ENCODE results near the gene ARGLU1. TPM values are rescaled to one million over a fixed set of nuclear protein-coding genes. Genes with fewer than 3 reads are reported as not detected.

The ARGLU1 gene
- total RNA-seq, 1 donor from 2014 or later = 43.0 TPM

GRCh38 chr13:106597186-106597585, 29.2 kb upstream of the ARGLU1 start:
- TF ChIP-seq CTCF (conservative IDR thresholded peaks at IDR 0.05; ENCODE audit: low read depth, low read length) = no peak
- H3K4me3 ChIP-seq (ENCODE audit: low read depth, low read length) = no peak overlapping the region
- DNase-seq (ENCODE audit: low read depth) = no peak

DNA sequence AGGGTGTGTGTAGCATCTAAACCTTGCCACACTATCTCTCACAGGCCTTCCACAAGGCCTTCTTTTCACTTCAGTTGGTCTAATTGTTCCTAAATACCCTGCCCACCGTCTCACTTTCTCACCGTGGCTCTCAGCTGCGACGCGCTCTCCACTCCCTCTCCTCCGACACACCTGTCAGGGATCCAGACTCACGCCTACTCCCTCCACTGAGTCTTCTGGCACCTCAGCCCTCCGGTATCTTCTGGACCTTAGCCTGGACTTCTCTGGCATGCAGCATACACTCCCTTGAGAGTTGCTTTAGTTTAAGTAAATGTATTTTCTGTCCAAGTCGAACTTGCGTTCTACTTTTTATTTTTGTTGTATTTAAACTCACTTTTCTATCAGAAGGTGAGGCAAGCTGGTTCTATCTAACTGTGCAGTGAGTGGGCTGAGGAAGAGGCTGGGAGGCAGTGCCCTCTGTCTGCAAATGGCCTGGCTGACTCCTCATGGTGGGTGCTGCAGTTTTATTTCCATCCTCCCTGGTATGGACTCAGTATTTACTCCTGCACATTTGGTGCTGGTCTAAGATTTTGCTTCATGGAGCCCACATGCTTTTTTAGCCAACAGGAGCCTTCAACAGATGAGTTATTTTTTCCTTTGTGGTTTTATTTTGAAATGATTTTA, 28.5 kb upstream of the ARGLU1 start:
- DNase-seq (ENCODE audit: low read depth) = no peak
- TF ChIP-seq CTCF (conservative IDR thresholded peaks at IDR 0.05; ENCODE audit: low read depth, low read length) = no peak
- no peak overlapping the region for H3K4me3 ChIP-seq (ENCODE audit: low read depth, low read length)

DNA sequence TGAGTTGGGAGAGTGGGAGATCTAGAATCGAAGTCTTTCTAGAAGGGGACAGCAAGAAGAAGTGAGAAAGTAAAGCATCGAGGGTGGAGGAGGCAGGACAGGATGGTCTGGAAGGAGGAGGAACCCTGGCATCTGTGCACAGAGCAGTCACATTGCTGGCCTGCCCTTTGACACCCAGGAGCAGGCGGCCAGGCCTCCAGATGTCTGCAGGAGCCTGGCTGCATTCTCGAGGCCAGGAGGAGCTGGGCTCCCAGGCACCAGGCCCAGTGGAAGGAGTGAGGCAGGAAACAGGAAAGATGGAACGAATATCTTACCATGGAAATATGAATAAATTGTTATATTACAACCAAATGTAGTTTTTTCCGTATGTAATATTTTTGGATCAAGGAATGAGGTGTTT, 27.7 kb upstream of the ARGLU1 start:
- no peak overlapping the region for H3K4me3 ChIP-seq (ENCODE audit: low read depth, low read length)

GRCh38 chr13:106594980-106595379, 27.0 kb upstream of the ARGLU1 start:
- H3K4me3 ChIP-seq (ENCODE audit: low read depth, low read length) = no peak overlapping the region
- no peak for TF ChIP-seq CTCF (conservative IDR thresholded peaks at IDR 0.05; ENCODE audit: low read depth, low read length)
- no peak for DNase-seq (ENCODE audit: low read depth)

More for the DNA sequence above, 27.7 kb upstream of the ARGLU1 start:
- no peak for TF ChIP-seq CTCF (conservative IDR thresholded peaks at IDR 0.05; ENCODE audit: low read depth, low read length)
- DNase-seq (ENCODE audit: low read depth) = no peak

- DNase-seq (ENCODE audit: low read depth) = no peak
- H3K4me3 ChIP-seq (ENCODE audit: low read depth, low read length) = no peak overlapping the region
- no peak for TF ChIP-seq CTCF (conservative IDR thresholded peaks at IDR 0.05; ENCODE audit: low read depth, low read length)
Measured at GRCh38 chr13:106593132-106593531, 25.2 kb upstream of the ARGLU1 start.

DNA sequence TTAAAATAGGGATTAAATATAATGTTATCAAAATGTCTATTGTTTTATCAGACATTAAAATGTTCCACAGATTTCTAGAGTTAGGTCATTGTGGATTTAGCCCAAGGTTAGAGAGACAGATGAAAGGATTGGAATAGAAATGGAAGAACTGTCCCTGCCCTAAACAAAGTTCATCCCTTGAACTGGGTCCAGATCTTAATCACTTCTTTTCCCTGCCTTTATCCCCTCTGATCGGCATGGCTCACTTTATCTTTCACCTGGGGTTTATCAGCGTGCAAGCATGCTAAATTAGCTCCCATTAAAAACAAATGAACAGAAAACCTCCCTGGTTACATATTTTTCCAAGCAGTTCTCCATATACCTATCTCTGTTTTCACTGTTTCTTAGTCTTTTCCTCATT, 23.4 kb upstream of the ARGLU1 start:
- TF ChIP-seq CTCF (conservative IDR thresholded peaks at IDR 0.05; ENCODE audit: low read depth, low read length) = no peak
- DNase-seq (ENCODE audit: low read depth) = no peak
- no peak overlapping the region for H3K4me3 ChIP-seq (ENCODE audit: low read depth, low read length)

- TF ChIP-seq CTCF (conservative IDR thresholded peaks at IDR 0.05; ENCODE audit: low read depth, low read length) = no peak
- no peak overlapping the region for H3K4me3 ChIP-seq (ENCODE audit: low read depth, low read length)
- DNase-seq (ENCODE audit: low read depth) = no peak
Measured at GRCh38 chr13:106589716-106590115, 21.8 kb upstream of the ARGLU1 start.
